Stomach (tissue), 9 donors: ENCODE data around the gene HMGCR. TPM values are rescaled to one million over a fixed set of nuclear protein-coding genes. Genes with fewer than 3 reads are reported as not detected.

Source experiments
- DNase-seq, 2 donors: peaks; one replicate each; pipeline versions ENCODE4 v3.0.0 to v3.0.0-alpha.2; 2013 to 2019
- H3K27ac ChIP-seq, 5 donors: fragments of 200-600 bp in 4 of 5; sonication (generic) in 4 of 5; one replicate each; pipeline ENCODE4 v1.5.1; 2013 to 2019; ENCODE audit warnings: mild to moderate bottlenecking in 1 of 5, moderate library complexity in 1 of 5
- H3K27me3 ChIP-seq, 3 donors: fragments of 200-600 bp; sonication (generic); one replicate each; pipeline ENCODE4 v1.5.1; 2017 to 2019; ENCODE audit warnings: mixed run types in 1 of 3
- H3K36me3 ChIP-seq, 4 donors: fragments of 200-600 bp; sonication (generic); 1 replicate in 3 of 4; 2 replicates in 1 of 4; pipeline ENCODE4 v1.5.1; 2016 to 2019
- H3K4me1 ChIP-seq, 4 donors: fragments of 200-600 bp; sonication (generic); one replicate each; pipeline ENCODE4 v1.5.1; 2016 to 2019
- H3K4me3 ChIP-seq, 4 donors: fragments of 200-600 bp; sonication (generic) in 3 of 4; one replicate each; pipeline ENCODE4 v1.5.1; 2016 to 2019; ENCODE audit warnings: mild to moderate bottlenecking in 1 of 4
- H3K9me3 ChIP-seq, 4 donors: fragments of 200-600 bp; sonication (generic); one replicate each; pipeline ENCODE4 v1.5.1; 2016 to 2019
- CTCF ChIP-seq, 7 experiments: fragments of 450-650 bp in 4 of 7; fragments of 200-600 bp in 3 of 7; sonication (generic) in 3 of 7; IDR thresholded peaks; one replicate each; pipeline ENCODE4 v1.5.1; 2016 to 2019; ENCODE audit warnings: antibody characterized with exemption in 7 of 7, control low read depth in 2 of 7, mild to moderate bottlenecking in 1 of 7
- EP300 ChIP-seq: sonication (generic); formaldehyde crosslinking; IDR thresholded peaks from one replicate; pipeline ENCODE4 v1.6.1; 2017; ENCODE audit warnings: antibody characterized with exemption
- POLR2A ChIP-seq, 4 donors: fragments of 450-650 bp; IDR thresholded peaks; one replicate each; pipeline ENCODE4 v1.6.1; 2016; ENCODE audit warnings: antibody characterized with exemption in 4 of 4, control low read depth in 2 of 4, mild to moderate bottlenecking in 1 of 4, moderate library complexity in 1 of 4
- POLR2AphosphoS5 ChIP-seq, 3 donors: sonication (generic); formaldehyde crosslinking; IDR thresholded peaks; one replicate each; pipeline ENCODE4 v1.6.1; 2016; ENCODE audit warnings: antibody characterized with exemption in 3 of 3
- WGBS, 5 donors: extraction: QIAGEN DNeasy Blood & Tissue Kit in 3 of 5; methylation state at CpG; one replicate each; pipeline versions ENCODE4 v1.1.5 to v1.1.7; 2013 to 2018; 5-methylcytosine and 5-hydroxymethylcytosine counted together
- intact Hi-C: fragments of 100-400 bp; cut with DNase I; formaldehyde crosslinking; loops from one replicate; pipeline ENCODE4 v1.15.1; 2023; ENCODE audit warnings: low total_unique reads
- polyA plus RNA-seq, 3 donors: library from polyadenylated mRNA; stranded (reverse); fragments of 200-250 nt; gene quantifications; one replicate each; pipeline ENCODE4 v1.2.3, GENCODE V29; 2013
- total RNA-seq, 5 donors: library from RNA; depleted of rRNA; stranded (reverse); fragments of >200 nt; gene quantifications; one replicate each; pipeline versions ENCODE4 v1.1.0 to v1.2.3, GENCODE V29; 2014 to 2016
- donor health status: healthy with polysubstance abuse.
- donor health status: Bipolar disorder and iron deficiency.
- donor health status: healthy.

Gene HMGCR
- total and polyA plus RNA-seq, 8 donors = 6.0 to 72.5 (median 25.4) TPM

- DNase-seq = no peak
- Histone ChIP-seq H3K9me3 (no peaks in the 10 kb centered on the region), H3K27me3 (no peaks in the 10 kb centered on the region), H3K4me1 (peaks cover 0 to 34% (median 14%) of the 10 kb centered on the region in 4 donors), H3K27ac (no peak overlapping the region), H3K4me3 (no peak overlapping the region), H3K36me3 (peaks cover 0 to 21% (median 8%) of the 10 kb centered on the region in 4 donors)
- whole genome bisulfite sequencing, 5 donors = 16 to 30% (median 22%) methylated on average over 1 of the region's 1 CpG
- TF ChIP-seq POLR2A (IDR thresholded peaks at IDR 0.05) = no peak
- intact Hi-C loops = no loop called here
Observed at GRCh38 chr5:75365740-75366139, 28.7 kb downstream of the HMGCR start.

- no peak for DNase-seq
- TF ChIP-seq POLR2A (IDR thresholded peaks at IDR 0.05) (no peak), POLR2AphosphoS5 (IDR thresholded peaks at IDR 0.05) (no peak), EP300 (no peak), CTCF (IDR thresholded peaks at IDR 0.05) (no peak)
- intact Hi-C loops = no loop called here
- Histone ChIP-seq H3K36me3 (peaks cover 0 to 10% (median 6%) of the 10 kb centered on the region in 4 donors), H3K4me3 (no peak overlapping the region), H3K27ac (peak overlapping the region in 1 of 5 donors; percentile 15), H3K27me3 (no peaks in the 10 kb centered on the region), H3K9me3 (no peaks in the 10 kb centered on the region), H3K4me1 (peaks cover 0 to 27% (median 12%) of the 10 kb centered on the region in 4 donors)
- 74 to 83% (median 78%) methylated on average over 9 of the region's 9 CpGs for WGBS, 5 donors
Observed at GRCh38 chr5:75366787-75367186, 29.8 kb downstream of the HMGCR start.

GRCh38 chr5:75367401-75367800, 30.4 kb downstream of the HMGCR start:
- no peak for DNase-seq
- intact Hi-C loops = no loop called here
- H3K9me3 ChIP-seq = no peaks in the 10 kb centered on the region
- H3K4me1 ChIP-seq = peaks cover 0 to 23% (median 12%) of the 10 kb centered on the region in 4 donors
- H3K27ac ChIP-seq = peak overlapping the region in 1 of 5 donors; percentile 15
- TF ChIP-seq CTCF (IDR thresholded peaks at IDR 0.05) = no peak
- no peak for TF ChIP-seq POLR2AphosphoS5 (IDR thresholded peaks at IDR 0.05)
- TF ChIP-seq POLR2A (IDR thresholded peaks at IDR 0.05) = no peak
- no peak for TF ChIP-seq EP300
- H3K36me3 ChIP-seq = peaks cover 0 to 6% (median 5%) of the 10 kb centered on the region in 4 donors
- no peaks in the 10 kb centered on the region for H3K27me3 ChIP-seq
- H3K4me3 ChIP-seq = no peak overlapping the region

- Histone ChIP-seq H3K9me3 (no peaks in the 10 kb centered on the region), H3K27ac (no peak overlapping the region), H3K4me1 (peaks cover 0 to 13% (median 5%) of the 10 kb centered on the region in 4 donors), H3K36me3 (peaks cover 0 to 15% (median 9%) of the 10 kb centered on the region in 4 donors), H3K27me3 (no peaks in the 10 kb centered on the region), H3K4me3 (no peak overlapping the region)
- WGBS, 5 donors = 73 to 91% (median 87%) methylated on average over 4 of the region's 4 CpGs
- no peak for DNase-seq
- intact Hi-C loops = no loop called here
- TF ChIP-seq POLR2AphosphoS5 (IDR thresholded peaks at IDR 0.05) (no peak), EP300 (no peak), POLR2A (IDR thresholded peaks at IDR 0.05) (no peak), CTCF (IDR thresholded peaks at IDR 0.05) (no peak)
Observed at GRCh38 chr5:75368391-75368790, 31.4 kb downstream of the HMGCR start.

- intact Hi-C loops = no loop called here
- no peak for TF ChIP-seq EP300
- TF ChIP-seq POLR2AphosphoS5 (IDR thresholded peaks at IDR 0.05) = no peak
- TF ChIP-seq CTCF (IDR thresholded peaks at IDR 0.05) = no peak
- no peak for TF ChIP-seq POLR2A (IDR thresholded peaks at IDR 0.05)
- Histone ChIP-seq H3K4me3 (no peak overlapping the region), H3K4me1 (no peaks in the 10 kb centered on the region), H3K27ac (no peak overlapping the region), H3K36me3 (peaks cover 10 to 63% (median 57%) of the 10 kb centered on the region in 4 donors), H3K27me3 (no peaks in the 10 kb centered on the region), H3K9me3 (no peaks in the 10 kb centered on the region)
- no peak for DNase-seq
- WGBS, 5 donors = 72 to 82% (median 79%) methylated on average over 2 of the region's 2 CpGs
Observed at GRCh38 chr5:75373862-75374261, 36.8 kb downstream of the HMGCR start.
